GM18858 (cell line): ENCODE results near the gene CCDC102A.
"Not testable (repeated sequence)": the region's sequence is repeated elsewhere in the genome, so short reads cannot be mapped to it uniquely, and the experiment has no call there.

Experiments
- ATAC-seq: cut with Tn5 transposase; IDR thresholded peaks from one replicate; pipeline ENCODE4 v1.9.1; 2021; ENCODE audit not compliant: unreplicated experiment

CCDC102A gene

DNA sequence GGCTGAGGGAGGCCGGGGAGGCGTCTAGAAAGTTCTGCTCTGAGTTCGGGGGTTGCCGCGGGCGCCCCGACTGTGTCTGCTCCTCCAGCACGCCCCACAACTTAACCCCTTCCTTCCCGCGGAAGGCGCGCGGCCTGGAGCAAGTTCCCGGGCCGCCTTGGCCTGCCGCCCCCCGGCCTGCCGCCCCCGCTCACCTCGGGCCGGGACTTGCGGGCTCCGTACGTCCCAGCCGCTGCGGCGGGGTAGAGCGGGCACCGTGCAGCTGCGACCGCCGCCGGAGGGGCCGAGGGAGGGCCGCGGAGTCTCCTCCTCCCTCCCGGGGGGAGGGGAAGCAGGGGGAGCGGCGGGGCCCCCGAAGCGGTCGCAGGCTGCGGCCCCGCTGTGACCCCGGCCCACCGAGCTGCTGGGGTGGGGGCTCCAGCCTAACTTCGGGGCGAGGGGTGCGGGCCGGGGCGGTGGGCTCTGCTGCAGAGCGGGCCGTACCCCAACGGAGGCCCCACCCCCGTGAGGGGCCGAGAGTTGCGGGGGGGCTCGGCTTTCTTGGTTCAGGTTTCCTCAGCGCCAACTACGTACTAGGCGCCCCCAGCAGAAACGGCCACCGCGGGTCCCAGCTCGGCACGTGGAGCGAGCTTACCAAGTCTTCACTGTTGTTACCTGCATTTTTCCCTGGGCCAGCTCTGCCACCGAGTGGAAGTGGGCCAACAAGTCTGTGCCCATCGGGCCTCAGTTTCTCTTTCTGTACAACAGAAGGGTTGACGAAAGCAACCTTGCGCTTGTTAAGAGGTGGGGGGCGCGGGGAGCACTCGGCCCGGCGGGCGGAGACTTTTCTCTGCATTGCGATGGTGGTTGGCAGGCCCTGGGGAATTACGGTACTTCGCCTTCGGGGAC is at the start of gene CCDC102A:
Gene CCDC102A, minus strand, starts transcription at position 266 of the 888 bp plus-strand sequence. CDS start 7,394 bp downstream, outside the sequence.
- ATAC-seq, result no peak

DNA sequence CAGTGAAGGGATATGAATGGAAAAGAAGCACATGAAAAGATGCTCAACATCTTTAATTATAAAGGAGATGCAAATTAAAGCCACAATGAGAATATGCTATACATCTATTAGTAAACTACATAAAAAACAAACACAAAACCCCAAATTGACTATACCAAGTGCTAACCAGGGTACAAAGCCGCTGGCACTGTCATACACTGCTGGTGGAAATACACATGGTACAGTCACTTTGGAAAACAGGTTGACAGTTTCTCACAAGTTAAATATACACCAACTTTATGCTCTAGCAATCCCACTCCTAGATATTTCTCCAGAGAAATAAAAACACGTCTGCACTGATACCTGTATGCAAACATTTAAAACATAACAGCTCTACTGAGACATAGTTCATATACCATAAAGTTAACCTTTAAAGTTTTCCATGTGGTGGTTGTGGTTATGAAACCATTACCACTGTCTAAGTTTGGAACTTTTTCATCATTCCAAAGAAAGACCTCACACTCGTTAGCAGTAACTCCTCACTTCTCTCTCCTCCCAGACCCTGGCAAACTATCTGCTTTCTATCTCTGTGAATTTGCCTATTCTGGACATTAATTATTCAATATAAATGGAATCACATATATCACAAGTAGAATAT is 48.8 kb upstream of the CCDC102A start:
- ATAC-seq, result no peak

DNA sequence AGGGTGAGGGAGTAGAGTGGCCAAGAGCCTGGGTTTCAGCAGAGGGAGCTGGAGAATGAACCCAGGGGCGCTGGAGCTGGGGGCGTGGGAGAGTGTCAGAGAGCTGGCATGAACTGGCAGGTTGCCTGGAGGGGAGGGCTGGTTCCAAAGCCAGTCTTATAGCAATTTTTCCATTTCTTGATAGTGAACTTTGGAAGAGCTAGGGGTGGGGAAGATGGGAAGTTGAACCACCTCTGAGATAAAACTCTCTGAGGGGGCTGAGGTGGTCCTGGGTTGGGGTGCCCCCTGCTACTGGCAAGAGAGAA is 42.9 kb upstream of the CCDC102A start:
- no peak for ATAC-seq

DNA sequence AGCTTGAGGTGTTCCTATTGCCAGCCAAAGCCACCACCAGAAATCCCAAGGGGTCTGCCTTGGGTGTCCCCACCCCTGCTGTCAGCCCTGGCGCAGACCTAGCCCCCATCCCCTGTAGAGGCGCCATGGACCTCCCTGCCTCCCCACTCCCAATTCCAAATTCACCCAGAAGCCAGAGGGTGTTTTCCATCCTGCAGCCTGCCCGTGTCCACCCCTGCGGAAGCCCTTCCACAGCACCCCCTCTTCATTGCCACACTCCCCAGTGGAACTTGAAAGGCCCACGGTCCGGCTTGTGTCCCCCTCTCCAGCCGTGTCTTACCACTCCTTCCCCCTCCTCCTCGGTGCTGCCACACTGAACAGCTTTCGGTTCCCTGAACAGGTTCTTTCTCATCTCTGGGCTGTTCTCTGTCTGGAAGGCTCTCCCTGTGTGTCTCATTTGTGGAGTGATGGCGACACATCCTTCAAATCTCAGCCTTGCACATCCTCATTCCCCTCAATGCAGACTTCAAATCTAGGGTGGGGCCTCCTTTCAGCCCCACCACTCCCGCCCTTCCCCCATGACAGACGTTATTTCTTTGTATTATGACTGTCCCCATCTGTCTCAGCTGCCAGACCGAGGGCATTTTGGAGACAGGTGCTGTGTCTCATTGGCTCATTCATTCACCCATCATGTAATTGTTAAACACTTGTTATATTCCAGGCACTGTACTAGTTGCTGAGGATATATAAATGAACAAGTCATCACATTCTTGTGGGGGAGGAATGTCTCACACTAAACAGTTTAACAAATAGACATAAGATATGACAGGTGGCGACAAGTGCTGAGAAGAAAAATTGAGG is 42.4 kb upstream of the CCDC102A start:
- ATAC-seq, result no peak

DNA sequence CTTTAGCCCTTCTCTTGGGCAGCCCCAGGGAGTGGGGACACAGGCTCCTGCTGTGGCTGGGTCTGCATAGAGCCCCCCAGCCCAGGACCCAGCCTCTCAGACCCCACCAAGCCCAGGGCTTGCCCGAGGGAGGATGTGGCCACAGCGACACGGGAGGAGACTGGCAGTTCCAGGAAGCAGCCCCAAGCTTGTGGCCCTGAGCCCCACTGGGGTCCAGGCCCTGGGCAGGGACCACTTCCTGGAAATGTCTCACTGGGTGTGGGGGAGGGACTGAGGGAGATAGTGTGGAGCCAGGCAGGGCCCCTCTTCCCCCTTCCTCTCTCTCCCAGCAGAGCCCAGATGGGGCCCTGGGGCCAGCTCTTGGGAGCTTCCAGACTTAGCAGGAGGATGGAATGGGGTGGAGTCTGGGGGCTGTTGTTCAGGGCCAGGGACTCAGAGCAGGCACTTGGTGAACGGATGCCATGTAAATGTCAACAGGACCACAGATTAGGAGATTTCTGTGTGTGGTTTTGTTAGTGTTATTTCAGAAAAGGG is 41.4 kb upstream of the CCDC102A start:
- ATAC-seq, result no peak

DNA sequence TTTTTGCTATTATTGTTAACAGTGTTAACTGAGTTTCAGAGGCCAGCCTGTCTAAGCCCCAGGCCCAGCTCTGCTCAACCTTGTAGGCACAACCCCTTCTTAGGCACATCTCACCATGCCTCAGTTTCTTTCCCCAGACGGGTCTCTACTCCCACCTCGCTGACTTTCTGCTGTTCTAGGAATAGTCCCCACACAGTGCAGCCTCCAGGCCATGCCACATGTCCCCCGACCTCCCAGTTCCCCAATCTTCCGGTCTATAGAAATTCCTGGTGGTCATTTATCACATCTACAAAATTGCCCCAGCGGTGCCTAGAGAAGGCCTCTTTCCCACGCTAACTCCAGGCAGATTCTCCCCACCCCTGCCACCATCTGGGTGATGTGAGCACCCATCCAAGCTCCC is 40.8 kb upstream of the CCDC102A start:
- ATAC-seq, result no peak

DNA sequence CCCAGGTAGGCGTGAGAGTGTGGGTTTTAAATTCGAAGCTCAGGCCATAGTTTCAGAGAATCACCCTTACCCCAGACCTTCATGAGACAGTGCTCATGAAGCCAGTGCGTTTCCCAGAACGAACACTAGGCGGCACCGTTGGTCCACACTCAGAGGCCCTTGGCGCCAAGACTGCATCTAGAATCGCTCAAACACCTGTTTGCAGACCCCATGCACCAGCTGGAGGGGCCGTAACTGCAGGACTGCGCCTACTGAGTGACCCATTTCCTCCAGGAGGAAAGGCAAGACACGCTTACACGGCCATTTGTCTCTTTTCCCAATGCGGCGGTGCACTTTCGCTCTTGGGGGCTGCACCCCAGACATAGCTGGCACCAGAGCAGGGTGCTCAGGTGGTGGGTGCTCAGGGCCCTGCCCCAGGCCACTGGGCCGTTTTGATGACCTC is 40.1 kb upstream of the CCDC102A start:
- peak; percentile 57 for ATAC-seq

DNA sequence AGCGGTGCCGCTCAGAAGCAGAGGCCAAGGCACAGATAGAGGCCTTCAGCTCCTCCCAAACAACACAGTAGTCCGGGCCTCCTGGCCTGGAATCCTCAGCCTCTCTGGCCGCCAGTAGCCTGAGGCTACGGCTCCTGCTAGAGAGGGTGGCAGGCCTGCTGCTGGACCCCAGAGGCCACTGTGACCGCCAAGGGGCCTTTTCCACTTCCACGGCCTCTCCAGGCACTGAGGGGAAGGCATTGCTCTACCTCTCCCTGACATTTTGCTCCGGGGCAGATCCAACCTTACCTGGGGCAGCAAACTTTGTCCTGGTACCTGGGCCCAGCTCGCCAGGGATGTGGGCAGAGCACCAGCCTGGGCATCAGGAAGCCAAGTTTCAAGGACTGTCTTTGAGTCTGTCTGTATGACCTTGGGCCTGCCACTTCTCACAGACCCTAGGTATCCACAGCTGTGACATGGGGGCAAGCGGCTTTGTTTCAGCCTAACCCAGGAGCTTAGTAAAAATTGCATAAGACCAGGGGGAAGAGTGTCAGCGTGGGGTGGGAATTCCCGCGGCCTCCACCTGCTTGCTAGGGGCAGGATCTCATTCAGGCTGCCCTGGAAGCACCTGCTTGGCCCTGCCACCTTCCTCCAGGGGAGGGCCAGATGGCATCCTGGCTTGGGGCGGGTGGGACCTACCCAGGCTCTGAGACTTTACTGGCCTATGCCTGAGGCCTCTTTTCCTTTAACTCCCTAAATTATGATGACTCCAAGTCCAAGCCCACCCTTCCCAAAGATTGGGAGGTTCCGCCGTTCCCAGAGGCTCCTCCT is 39.3 kb upstream of the CCDC102A start:
- no peak for ATAC-seq

DNA sequence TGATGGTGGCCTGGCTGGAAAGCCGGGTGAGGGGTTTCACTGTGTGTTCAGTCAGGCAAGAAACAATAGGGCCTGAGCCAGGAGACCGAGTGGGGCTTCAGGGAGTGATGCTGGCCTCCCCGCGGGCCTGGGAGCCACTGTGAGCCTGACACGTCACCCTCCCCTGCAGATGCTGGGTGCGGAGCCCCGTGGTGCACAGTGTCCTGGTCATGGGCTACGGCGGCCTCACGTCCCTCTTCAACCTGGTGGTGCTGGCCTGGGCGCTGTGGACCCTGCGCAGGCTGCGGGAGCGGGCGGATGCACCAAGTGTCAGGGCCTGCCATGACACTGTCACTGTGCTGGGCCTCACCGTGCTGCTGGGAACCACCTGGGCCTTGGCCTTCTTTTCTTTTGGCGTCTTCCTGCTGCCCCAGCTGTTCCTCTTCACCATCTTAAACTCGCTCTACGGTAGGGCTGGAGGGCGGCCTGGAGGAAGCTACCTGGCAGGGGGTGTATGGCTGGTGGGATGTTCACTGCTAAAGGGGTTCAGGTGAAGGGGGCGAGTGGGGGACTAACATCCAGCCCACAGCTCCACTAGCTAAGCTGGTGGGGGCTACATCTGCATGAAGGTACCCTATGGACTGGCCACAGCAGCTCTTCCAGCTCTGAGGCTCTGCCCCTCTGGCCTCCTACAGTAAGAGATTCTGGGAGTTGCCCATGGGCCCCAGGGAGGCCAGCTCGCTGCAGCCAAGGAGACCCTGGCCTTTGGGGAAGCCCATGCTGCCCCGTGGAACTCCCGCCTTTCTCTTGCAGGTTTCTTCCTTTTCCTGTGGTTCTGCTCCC is 38.5 kb upstream of the CCDC102A start:
- no peak for ATAC-seq

DNA sequence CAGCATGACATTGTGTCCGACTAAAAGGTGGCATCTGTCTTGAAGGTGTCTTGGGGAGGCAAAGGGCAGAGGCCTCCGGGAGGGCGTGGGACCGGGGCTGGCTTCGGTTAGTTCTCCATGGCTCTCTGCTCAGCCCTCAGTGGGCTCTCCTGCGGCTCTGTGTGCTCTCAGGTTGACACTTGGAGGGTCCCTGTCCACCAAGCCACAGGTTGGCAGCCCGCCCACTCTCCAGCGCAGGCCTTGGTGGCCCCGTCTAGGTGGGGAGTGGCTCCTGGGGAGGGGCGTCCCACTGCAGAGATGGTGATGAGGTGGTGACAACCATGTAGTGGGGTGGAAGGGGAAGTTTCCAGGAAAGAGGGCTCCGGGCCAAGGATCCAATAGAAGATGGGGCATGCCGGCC is 37.7 kb upstream of the CCDC102A start:
- ATAC-seq, result no peak

DNA sequence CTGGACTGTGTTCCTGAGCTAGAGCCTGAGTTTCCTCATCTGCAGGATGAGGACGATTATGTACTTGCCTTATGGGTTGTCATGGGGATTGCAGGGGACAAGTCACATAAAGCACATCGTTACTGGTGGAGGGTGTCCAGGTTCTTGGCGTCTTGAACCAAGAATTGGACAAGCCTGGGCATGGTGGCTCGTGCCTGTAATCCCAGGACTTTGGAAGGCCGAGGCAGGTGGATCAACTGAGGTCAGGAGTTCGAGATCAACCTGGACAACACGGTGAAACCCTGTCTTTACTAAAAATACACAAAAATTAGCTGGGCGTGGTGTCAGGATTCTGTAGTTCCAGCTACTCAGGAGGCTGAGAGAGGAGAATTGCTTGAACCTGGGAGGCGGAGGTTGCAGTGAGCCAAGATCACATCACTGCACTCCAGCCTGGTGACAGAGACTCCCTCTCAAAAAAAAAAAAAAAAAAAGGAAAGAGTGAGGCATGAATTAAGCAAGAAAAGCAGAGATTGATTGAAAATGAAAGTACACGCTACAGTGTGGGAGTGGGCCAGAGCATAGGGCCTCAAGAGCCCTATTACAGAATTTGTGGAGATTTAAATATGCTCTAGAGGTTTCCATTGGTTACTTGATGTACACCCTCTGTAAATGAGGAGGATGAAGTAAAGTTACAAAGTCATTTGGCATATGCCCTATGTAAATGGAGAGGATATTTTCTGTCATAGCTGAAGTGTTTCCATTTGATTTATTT is 36.8 kb upstream of the CCDC102A start:
- no peak for ATAC-seq

DNA sequence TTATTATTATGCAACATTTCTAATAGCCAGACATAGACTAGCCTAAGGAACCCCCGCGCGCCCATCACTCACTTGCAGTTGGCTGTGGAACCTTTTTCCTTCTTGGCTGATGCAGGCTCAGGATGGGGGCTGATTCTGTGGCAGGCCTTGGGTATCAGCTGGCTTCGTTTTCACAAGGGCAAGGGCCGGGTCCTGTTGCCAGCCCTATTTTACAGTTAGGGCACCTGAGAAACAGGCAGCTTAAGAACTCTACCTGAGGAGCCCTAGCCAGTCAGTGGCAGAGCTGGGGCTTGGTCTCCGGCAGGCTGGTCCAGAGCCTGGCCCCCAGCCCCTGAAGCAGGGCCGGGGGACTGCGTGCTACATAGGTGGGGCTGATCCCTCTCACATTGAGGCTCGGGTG is 34.7 kb upstream of the CCDC102A start:
- ATAC-seq, result no peak

DNA sequence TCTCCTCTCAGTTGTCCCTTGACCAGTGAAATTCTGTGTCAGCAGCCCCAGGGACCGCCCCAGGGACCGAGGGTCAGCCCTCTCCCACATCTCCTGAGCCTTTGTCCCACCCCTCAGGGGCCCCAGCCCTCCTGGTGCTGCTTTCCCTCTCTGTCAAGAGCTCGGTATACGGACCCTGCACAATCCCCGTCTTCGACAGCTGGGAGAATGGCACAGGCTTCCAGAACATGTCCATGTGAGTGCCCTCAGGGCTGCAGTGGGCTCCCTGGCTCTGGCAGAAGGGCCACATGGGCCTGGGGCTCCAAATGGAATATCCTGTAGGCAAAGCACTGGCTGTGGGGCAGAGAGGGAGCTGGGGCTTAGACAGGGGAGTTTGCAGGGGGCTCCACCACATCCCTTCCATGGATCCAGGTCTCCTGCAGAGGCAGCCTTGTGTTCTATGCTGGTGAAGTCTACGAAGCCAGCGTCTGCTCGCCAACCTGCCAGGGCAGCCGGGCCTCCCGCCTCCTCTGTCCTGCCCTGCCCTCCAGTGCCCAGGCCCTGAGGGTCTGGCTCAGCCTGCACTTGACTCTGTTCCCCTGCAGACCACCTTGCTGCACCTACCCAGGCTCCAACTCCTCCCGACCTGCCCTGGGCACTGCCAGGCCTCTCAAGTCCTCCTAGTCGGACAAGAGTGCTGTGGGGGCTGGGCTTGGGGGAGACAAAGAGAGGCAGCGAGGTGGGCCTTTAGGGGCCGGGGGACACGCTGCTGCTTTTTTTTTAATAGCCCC is 34.1 kb upstream of the CCDC102A start:
- no peak for ATAC-seq

DNA sequence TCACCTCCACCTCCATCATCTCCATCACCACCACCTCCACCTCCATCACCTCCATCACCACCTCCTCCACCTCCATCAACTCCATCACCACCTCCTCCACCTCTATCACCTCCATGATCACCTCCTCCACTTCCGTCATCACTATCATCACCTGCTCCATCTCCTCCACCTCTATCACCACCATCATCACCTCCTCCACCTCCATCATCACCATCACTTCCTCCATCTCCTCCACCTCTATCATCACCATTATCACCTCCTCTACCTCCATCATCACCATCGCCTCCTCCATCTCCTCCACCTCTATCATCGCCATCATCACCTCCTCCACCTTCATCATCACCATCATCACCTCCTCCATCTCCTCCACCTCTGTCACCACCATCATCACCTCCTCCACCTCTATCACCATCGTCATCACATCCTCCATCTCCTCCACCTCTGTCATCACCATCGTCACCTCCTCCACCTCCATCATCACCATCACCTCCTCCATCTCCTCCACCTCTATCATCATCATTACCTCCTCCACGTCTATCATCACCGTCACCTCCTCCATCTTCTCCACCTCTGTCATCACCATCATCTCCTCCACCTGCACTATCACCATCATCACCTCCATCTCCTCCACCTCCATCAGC is 33.1 kb upstream of the CCDC102A start:
- no peak for ATAC-seq

DNA sequence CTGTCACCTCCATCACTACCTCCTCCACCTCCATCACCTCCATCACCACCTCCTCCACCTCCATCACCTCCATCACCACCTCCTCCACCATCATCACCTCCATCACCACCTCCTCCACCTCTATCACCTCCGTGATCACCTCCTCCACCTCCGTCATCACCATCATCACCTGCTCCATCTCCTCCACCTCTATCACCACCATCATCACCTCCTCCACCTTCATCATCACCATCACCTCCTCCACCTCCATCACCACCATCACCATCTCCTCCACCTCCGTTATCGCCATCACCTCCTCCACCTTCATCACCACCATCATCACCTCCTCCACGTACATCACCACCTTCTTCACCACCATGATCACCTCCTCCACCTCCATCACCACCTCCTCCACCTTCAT is 32.4 kb upstream of the CCDC102A start:
- not testable (repeated sequence) for ATAC-seq

DNA sequence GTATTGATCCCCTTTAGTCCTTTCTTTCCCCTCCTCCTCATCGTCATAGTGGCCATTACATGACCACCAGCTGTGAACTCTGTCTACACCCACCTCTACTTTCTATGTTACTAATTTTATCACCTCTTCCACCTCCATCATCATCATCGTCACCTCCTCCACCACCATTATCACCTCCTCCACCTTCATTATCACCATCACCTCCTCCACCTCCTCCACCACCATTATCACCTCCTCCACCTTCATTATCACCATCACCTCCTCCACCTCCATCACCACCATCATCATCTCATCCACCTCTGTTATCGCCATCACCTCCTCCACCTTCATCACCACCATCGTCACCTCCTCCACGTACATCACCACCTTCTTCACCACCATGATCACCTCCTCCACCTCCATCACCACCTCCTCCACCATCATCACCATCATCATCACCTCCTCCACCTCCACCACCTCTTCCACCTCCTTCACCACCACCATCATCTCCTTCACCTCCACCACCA is 31.9 kb upstream of the CCDC102A start:
- no peak for ATAC-seq

DNA sequence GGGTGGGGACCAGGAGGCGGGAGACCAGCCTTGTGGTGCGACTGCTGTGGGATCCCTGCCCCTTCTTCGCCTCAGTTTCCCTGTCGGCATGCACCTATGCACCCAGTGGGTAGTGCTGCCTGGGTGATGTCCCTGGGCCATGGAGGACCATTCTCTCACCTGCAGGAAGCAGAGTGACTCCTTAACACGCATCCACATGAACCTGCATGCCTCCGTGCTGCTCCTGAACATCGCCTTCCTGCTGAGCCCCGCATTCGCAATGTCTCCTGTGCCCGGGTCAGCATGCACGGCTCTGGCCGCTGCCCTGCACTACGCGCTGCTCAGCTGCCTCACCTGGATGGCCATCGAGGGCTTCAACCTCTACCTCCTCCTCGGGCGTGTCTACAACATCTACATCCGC is 31.3 kb upstream of the CCDC102A start:
- ATAC-seq, result no peak

DNA sequence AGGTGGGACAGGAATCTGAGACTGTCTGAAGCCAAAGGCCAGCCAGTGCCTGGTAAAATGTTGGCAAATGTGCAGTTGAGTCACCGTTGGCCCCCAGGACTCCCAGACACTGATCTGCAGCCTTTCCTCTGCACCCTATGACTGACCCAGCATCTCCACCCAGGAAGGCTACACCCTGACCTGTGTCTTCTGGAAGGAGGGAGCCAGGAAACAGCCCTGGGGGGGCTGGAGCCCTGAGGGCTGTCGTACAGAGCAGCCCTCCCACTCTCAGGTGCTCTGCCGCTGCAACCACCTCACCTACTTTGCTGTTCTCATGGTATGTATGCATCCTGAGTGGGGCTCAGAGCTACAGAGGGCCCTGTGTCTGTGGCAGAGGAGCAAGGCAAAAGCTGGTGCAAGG is 30.1 kb upstream of the CCDC102A start:
- ATAC-seq, result no peak
